HG02642 (cell line): ENCODE measurements around the gene NUP37.
"Not testable (repeated sequence)": the region's sequence is repeated elsewhere in the genome, so short reads cannot be mapped to it uniquely, and the experiment has no call there.

Experiments used
- ATAC-seq: cut with Tn5 transposase; IDR thresholded peaks from one replicate; pipeline ENCODE4 v1.9.1; 2021; ENCODE audit warnings: mild to moderate bottlenecking; ENCODE audit not compliant: unreplicated experiment, poor library complexity

NUP37 gene

DNA sequence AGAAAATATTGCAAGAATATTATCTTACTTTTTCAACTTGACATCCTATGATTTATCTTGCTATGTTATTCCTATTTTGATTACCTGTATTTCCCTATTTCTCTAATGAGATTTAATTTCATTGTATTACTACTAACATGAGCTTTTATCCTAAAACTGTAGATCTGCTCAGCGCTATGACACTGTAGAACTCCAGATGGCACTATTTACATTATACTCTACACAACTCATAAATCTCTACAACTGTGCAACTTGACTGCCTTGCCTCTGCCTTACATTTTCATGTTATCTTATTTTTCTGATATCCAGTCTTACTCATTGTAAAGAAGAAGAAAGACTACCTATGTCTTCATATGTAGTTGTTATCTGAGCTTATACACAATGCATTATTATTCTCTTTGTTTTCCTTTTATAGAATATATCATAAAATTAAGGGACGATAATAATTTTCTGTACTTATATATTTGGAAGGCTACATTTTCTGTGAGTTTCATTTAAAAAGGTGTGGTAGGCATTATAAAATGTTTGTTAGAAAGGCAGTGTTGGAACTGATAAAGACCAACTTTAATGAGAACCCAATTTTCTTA, 24.1 kb downstream of the NUP37 start:
- ATAC-seq = no peak

- ATAC-seq = no peak
Measured at GRCh38 chr12:102093319-102093718, 26.6 kb downstream of the NUP37 start.

GRCh38 chr12:102089228-102089835, 30.6 kb downstream of the NUP37 start:
- ATAC-seq = not testable (repeated sequence)

- no peak for ATAC-seq
Measured at GRCh38 chr12:102080842-102081241, 39.1 kb downstream of the NUP37 start.

DNA sequence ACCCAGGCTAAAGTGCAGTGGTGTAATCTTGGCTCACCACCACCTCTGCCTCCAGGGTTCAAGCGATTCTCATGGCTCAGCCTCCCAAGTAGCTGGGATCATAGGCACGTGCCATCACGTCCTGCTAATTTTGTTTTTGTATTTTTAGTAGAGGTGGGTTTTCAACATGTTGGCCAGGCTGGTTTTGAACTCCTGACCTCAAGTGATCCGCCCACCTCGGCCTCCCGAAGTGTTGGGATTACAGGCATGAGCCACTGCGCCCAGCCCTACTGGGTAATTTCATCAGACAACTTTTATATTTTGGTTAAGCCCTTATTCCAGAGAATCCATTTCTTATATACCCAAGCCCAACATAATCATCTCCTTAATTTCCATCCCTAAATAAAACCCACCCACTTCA, 47.8 kb downstream of the NUP37 start:
- not testable (repeated sequence) for ATAC-seq

DNA sequence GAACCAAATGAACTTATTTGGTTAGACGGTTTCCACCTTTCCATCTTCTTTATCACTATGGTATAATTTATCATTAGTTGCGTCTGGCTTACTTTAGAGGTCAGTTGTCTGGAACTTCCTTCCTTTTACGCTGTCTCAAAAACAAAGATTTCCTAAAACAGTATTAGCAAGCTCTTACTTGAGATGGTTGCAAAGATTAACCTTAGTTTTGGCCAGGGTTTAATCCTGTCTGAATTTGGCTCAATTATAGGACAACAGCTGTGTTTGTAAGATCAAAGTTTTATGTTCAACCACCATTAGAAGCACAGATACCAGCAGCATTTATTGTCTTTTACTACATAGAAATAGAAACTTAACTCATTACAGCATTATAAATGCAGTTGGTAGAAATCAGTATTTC, 50.2 kb downstream of the NUP37 start:
- ATAC-seq = no peak

DNA sequence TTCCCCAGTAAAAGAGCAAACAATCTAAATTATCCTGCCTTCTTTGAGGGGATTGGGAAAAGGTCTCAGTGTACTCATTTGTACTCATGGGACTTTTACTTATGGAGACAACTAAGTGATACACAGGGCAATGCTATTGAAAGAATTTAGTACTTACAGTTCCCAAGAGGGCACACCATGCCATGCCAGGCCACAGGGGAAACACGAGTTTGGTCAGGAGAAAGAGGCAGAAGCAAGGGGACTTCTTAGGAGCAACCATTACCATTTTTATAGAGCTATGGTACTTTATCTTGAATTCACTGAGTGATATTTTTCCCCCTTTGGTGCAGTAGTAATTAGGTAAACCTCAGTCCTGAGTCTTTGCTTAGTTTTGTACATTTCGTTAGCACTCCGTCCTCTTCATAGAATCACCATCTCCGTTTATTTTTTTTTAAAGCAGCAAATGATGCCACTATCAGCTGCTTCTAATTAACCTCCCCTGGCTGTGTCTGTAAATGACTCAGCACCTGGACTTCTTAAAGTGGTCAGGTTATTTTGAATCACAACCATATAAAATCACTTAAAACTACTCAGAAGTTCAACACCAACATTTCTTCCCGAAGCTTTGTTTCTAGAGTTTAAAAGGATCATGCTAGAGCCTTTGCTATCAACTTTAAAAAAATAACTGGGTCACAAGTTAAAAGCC, 52.2 kb downstream of the NUP37 start:
- no peak for ATAC-seq

DNA sequence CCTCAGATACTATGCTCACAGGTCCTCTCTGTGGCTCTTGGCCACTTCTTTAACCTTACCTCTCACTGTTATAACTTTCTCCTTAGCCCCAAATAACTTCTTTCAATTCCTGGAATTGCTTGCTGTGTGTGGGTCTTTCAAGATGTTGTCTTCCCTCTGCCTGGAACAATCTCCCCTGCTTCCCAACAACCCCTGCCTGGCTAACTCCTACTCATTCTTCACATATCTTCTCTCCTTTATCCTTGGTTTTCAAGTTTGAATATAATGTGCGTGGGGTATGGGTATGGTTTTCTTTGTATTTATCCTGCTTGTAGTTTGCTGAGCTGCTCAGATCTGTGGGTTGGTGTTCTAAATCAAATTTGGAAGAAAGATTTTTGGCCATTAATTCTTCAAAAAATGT, 55.4 kb downstream of the NUP37 start:
- no peak for ATAC-seq

DNA sequence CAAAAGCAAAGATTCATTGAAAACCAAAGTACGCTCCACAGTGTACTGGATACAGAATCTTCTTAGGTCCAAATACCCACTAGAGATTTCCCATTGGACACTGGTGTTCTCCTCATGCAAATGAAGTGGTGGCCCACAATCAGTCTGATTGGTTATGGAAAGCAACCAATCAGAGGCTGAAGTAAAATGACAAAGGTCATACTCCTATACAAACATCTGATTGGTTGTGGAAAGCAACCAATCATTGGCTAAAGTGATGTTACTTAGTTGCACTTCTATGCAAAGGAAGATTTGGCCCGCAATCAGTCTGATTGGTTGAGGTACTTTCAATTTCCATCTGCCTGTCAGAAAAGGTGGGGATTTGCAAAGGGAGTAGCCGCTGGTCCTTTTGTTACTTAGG, 56.8 kb downstream of the NUP37 start:
- no peak for ATAC-seq

- no peak for ATAC-seq
Measured at GRCh38 chr12:102062419-102062806, 57.5 kb downstream of the NUP37 start.

GRCh38 chr12:102061560-102062418, 58.1 kb downstream of the NUP37 start, which contains the start of gene WASHC3:
WASHC3 (minus strand) TSS chr12:102061991; CDS start chr12:102061962, 29 bp downstream.
- ATAC-seq = peak; percentile 96

DNA sequence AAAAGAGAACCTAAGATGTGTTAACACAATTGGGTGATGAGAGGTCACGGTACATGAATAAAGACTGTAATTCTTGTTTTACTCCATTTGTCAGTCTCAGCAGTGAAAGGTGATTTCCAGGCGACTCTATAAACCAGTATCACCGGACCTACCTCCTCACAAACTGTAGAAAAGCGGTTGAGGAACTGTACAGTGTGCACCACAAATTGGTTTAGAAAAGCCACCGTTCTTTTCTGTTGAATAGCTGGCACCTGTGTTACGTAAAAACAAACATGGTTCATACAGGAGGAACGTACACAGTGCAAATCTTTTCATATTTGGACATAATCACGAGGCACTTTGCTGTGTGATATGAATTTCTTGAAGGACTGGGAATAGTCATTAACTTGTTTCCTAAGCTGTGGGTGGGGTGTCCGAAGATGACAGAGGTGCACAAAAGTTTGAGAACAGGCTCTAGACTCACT, 58.8 kb downstream of the NUP37 start:
- peak; percentile 40 for ATAC-seq

- no peak for ATAC-seq
Measured at GRCh38 chr12:102059343-102059742, 60.6 kb downstream of the NUP37 start.

DNA sequence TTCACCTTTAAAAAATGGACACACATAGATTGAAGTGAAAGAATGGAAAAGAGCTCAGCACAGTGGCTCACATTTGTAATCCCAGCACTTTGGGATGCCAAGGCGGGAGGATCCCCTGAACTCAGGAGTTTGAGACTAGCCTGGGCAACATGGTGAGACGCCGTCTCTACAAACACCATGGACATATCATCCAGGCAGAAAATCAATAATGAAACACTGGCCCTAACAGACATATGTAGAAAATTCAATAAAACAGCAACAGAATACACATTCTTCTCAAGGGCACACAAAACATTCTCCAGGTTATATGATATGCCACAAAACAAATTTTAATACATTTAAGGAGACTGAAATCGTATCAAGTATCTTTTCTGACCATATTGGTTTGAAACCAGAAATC, 65.6 kb downstream of the NUP37 start:
- ATAC-seq = no peak

GRCh38 chr12:102053062-102053349, 66.9 kb downstream of the NUP37 start:
- no peak for ATAC-seq

DNA sequence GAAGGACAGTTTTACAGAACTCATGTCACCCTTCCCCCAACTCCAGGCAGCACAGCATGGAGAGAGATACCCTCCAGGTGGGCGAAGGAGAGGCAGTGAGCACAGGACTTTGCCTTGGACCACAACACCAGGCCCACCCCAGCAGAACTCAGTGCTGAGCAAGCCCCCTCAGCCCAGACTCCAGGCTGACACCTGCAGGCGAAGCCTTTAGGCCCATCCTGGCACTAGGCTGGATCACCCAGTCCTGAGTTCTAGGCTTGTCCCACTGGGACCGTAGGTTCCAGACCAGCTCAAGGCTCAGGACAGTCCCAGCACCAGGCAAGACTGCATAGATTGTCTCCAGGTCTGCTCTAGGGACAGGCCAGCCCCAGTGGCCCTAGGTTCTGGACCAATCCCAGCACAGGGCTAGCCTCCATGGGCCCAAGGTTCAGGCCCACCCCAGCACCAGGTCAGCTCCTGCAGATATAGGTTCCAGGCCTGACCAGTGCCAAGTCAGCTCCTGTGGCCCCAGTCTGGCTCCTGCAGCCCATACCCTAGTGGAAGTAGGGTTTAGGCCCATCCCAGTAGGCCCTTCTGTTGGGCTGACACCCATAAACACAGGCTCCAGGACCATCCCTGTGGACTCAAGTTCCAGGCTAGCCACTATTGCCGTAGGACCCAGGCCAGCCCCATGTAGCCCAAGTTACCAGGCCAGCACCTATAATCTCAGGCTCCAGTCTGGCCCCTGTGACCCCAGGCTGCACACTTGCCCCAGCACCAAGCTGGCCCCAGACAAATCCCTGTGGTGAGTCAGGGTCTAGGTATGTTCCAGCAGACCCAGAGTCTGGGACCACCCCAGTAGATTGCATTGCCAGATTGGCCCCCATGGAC, 67.5 kb downstream of the NUP37 start:
- ATAC-seq = no peak

GRCh38 chr12:102051431-102051965, 68.4 kb downstream of the NUP37 start:
- ATAC-seq = no peak

DNA sequence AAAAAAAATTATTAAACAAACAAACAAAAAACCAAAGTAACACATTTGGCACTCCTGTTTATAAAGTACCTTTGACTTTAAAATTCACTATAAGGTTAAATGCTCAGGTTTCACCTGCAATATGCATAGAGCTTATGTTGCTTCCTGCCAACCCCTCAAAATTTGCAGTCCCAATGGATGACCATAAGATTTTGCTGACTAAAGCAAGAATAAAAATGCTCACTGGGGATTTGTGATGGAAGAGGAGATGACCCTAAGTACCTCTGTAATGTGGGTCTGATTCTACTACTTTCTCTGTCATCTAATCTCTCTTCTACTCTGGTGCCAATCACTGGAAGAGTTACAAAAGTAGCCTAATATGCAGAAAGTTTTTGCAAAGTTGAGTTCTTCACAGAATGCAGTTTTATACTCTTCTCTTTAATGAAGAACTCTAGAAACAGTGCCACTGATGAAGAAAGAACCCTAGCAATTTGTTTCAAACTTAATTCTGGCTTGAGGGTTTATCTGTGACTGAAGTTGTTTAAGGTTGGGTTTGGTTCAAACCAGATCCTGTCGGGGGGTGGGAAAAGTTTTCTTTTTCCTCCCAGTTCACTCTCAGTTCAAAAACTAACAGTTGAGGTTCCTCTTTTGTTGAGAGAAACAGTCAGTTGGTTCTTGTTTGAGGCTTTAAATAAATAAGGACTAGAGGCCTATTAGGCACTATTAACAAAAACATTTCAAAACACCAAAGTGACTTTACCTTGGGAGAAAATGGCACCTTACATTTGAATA, 69.1 kb downstream of the NUP37 start:
- ATAC-seq = no peak

GRCh38 chr12:102043928-102044327, 76.0 kb downstream of the NUP37 start:
- ATAC-seq = peak; percentile 88
